ENCODE results near the gene BEND2.

GRCh38 chrX:18151157-18151556 is 69.5 kb downstream of the BEND2 start:
- no peak for TF ChIP-seq CTCF (IDR thresholded peaks at IDR 0.05)
- TF ChIP-seq REST (IDR thresholded peaks at IDR 0.05; ENCODE audit: insufficient read depth in 1 of 2, low read depth in 2 of 2, low read length in 1 of 2) = no peak
- no peak for TF ChIP-seq POLR2AphosphoS5 (IDR thresholded peaks at IDR 0.05; ENCODE audit: low read depth, low read length)
- no peak for TF ChIP-seq TCF7L2 (IDR thresholded peaks at IDR 0.05; ENCODE audit: low read depth, low read length)

All from Panc1 (cell line).